OCI-M1 (cell line): ENCODE results near the gene CCDC106.

Source experiments
- DNase-seq: peaks from one replicate; lab custom pipeline; 2025; lab: John Stamatoyannopoulos, UW

The CCDC106 gene

GRCh38 chr19:55668603-55669348 lies 20.8 kb downstream of the CCDC106 start:
- no peak for DNase-seq

- no peak for DNase-seq
These were observed 21.6 kb downstream of the CCDC106 start for GRCh38 chr19:55669418-55670279.

GRCh38 chr19:55670280-55671053 lies 22.5 kb downstream of the CCDC106 start:
- no peak for DNase-seq

GRCh38 chr19:55671054-55671378 lies 23.0 kb downstream of the CCDC106 start:
- no peak for DNase-seq

GRCh38 chr19:55672418-55672817 lies 24.4 kb downstream of the CCDC106 start:
- peak; percentile 4 for DNase-seq

- peak; percentile 23 for DNase-seq
These were observed 25.5 kb downstream of the CCDC106 start for GRCh38 chr19:55673465-55673864.

- DNase-seq, result no peak
These were observed 25.9 kb downstream of the CCDC106 start for GRCh38 chr19:55673889-55674288.

- peak; percentile 44 for DNase-seq
These were observed 26.4 kb downstream of the CCDC106 start for GRCh38 chr19:55674459-55674840.

GRCh38 chr19:55674841-55675660 lies 27.0 kb downstream of the CCDC106 start, which contains the start of gene EPN1:
Gene EPN1, plus strand, starts transcription at chr19:55675226. Its CDS starts 3,402 bp downstream, at chr19:55678628.
- DNase-seq, result peak; percentile 99

GRCh38 chr19:55675661-55676354 lies 27.8 kb downstream of the CCDC106 start:
- DNase-seq, result no peak

GRCh38 chr19:55676383-55676782 lies 28.4 kb downstream of the CCDC106 start:
- DNase-seq, result peak; percentile 35

GRCh38 chr19:55676889-55677505 lies 29.0 kb downstream of the CCDC106 start:
- DNase-seq, result no peak

GRCh38 chr19:55677572-55678028 lies 29.6 kb downstream of the CCDC106 start:
- DNase-seq, result no peak

- DNase-seq, result no peak
These were observed 30.2 kb downstream of the CCDC106 start for GRCh38 chr19:55678121-55678671.

- DNase-seq, result no peak
These were observed 31.6 kb downstream of the CCDC106 start for GRCh38 chr19:55679343-55680257.

- DNase-seq, result no peak
These were observed 32.5 kb downstream of the CCDC106 start for GRCh38 chr19:55680339-55681130.

GRCh38 chr19:55681131-55682092 lies 33.4 kb downstream of the CCDC106 start:
- DNase-seq, result no peak
